Activated naive CD8-positive, alpha-beta T cell (primary cell): Measurements from ENCODE around the gene ZGPAT.

Source experiments
- H3K27ac Mint-ChIP-seq: one replicate; pipeline ENCODE4 v1.8.0; 2021; ENCODE audit warnings: mixed read lengths
- H3K27me3 Mint-ChIP-seq: one replicate; pipeline ENCODE4 v1.8.0; 2021; ENCODE audit warnings: mixed read lengths
- H3K36me3 Mint-ChIP-seq: one replicate; pipeline ENCODE4 v1.8.0; 2021; ENCODE audit warnings: mixed read lengths
- H3K4me1 Mint-ChIP-seq: one replicate; pipeline ENCODE4 v1.8.0; 2021; ENCODE audit warnings: low read depth, mixed read lengths
- H3K4me3 Mint-ChIP-seq: one replicate; pipeline ENCODE4 v1.8.0; 2021; ENCODE audit warnings: mild to moderate bottlenecking, mixed read lengths
- H3K9me3 Mint-ChIP-seq: one replicate; pipeline ENCODE4 v1.8.0; 2021; ENCODE audit warnings: low read depth, mixed read lengths

ZGPAT gene

GRCh38 chr20:63746751-63747315 is 39.0 kb downstream of the ZGPAT start:
- Mint-ChIP-seq H3K4me3 (no peak overlapping the region), H3K4me1 (peaks cover 21% of the 10 kb centered on the region), H3K27me3 (no peaks in the 10 kb centered on the region), H3K9me3 (no peaks in the 10 kb centered on the region), H3K27ac (no peak overlapping the region), H3K36me3 (no peaks in the 10 kb centered on the region)

- Mint-ChIP-seq H3K27ac (no peak overlapping the region), H3K9me3 (no peaks in the 10 kb centered on the region), H3K36me3 (no peaks in the 10 kb centered on the region), H3K27me3 (no peaks in the 10 kb centered on the region), H3K4me1 (peaks cover 25% of the 10 kb centered on the region), H3K4me3 (no peak overlapping the region)
These were observed 39.8 kb downstream of the ZGPAT start for GRCh38 chr20:63747622-63748069.

GRCh38 chr20:63748070-63748933 is 40.5 kb downstream of the ZGPAT start:
- Mint-ChIP-seq H3K27me3 (no peaks in the 10 kb centered on the region), H3K9me3 (no peaks in the 10 kb centered on the region), H3K27ac (no peak overlapping the region), H3K36me3 (no peaks in the 10 kb centered on the region), H3K4me3 (no peak overlapping the region), H3K4me1 (peaks cover 25% of the 10 kb centered on the region)

GRCh38 chr20:63748934-63749270 is 41.1 kb downstream of the ZGPAT start:
- peaks cover 25% of the 10 kb centered on the region for H3K4me1 Mint-ChIP-seq
- no peaks in the 10 kb centered on the region for H3K36me3 Mint-ChIP-seq
- no peak overlapping the region for H3K4me3 Mint-ChIP-seq
- H3K27me3 Mint-ChIP-seq, result no peaks in the 10 kb centered on the region
- no peak overlapping the region for H3K27ac Mint-ChIP-seq
- H3K9me3 Mint-ChIP-seq, result no peaks in the 10 kb centered on the region

- H3K4me1 Mint-ChIP-seq, result peaks cover 25% of the 10 kb centered on the region
- no peaks in the 10 kb centered on the region for H3K27me3 Mint-ChIP-seq
- no peaks in the 10 kb centered on the region for H3K36me3 Mint-ChIP-seq
- no peak overlapping the region for H3K27ac Mint-ChIP-seq
- no peak overlapping the region for H3K4me3 Mint-ChIP-seq
- H3K9me3 Mint-ChIP-seq, result no peaks in the 10 kb centered on the region
These were observed 42.0 kb downstream of the ZGPAT start for GRCh38 chr20:63749597-63750508.

GRCh38 chr20:63750807-63751470 is 43.1 kb downstream of the ZGPAT start:
- no peaks in the 10 kb centered on the region for H3K27me3 Mint-ChIP-seq
- H3K4me3 Mint-ChIP-seq, result peak overlapping the region; percentile 63
- H3K4me1 Mint-ChIP-seq, result peaks cover 26% of the 10 kb centered on the region
- peak overlapping the region; percentile 76 for H3K27ac Mint-ChIP-seq
- H3K36me3 Mint-ChIP-seq, result no peaks in the 10 kb centered on the region
- no peaks in the 10 kb centered on the region for H3K9me3 Mint-ChIP-seq

- peak overlapping the region; percentile 63 for H3K4me3 Mint-ChIP-seq
These were observed 43.8 kb downstream of the ZGPAT start for GRCh38 chr20:63751471-63752271.

GRCh38 chr20:63752411-63753101 is 44.7 kb downstream of the ZGPAT start:
- Mint-ChIP-seq H3K36me3 (no peaks in the 10 kb centered on the region), H3K27ac (no peak overlapping the region), H3K27me3 (no peaks in the 10 kb centered on the region)

More at GRCh38 chr20:63751471-63752271, 43.8 kb downstream of the ZGPAT start:
- Mint-ChIP-seq H3K27ac (peak overlapping the region; percentile 76), H3K9me3 (no peaks in the 10 kb centered on the region), H3K4me1 (peaks cover 30% of the 10 kb centered on the region), H3K27me3 (no peaks in the 10 kb centered on the region), H3K36me3 (no peaks in the 10 kb centered on the region)

GRCh38 chr20:63753381-63753780 is 45.5 kb downstream of the ZGPAT start:
- Mint-ChIP-seq H3K27ac (no peak overlapping the region), H3K4me1 (peaks cover 33% of the 10 kb centered on the region), H3K27me3 (no peaks in the 10 kb centered on the region), H3K36me3 (no peaks in the 10 kb centered on the region), H3K9me3 (no peaks in the 10 kb centered on the region), H3K4me3 (no peak overlapping the region)

More at GRCh38 chr20:63752411-63753101, 44.7 kb downstream of the ZGPAT start:
- no peaks in the 10 kb centered on the region for H3K9me3 Mint-ChIP-seq
- peaks cover 33% of the 10 kb centered on the region for H3K4me1 Mint-ChIP-seq
- H3K4me3 Mint-ChIP-seq, result no peak overlapping the region

- H3K27me3 Mint-ChIP-seq, result no peaks in the 10 kb centered on the region
- no peak overlapping the region for H3K27ac Mint-ChIP-seq
- H3K9me3 Mint-ChIP-seq, result no peaks in the 10 kb centered on the region
- H3K4me1 Mint-ChIP-seq, result peaks cover 30% of the 10 kb centered on the region
- no peaks in the 10 kb centered on the region for H3K36me3 Mint-ChIP-seq
- H3K4me3 Mint-ChIP-seq, result no peak overlapping the region
These were observed 46.2 kb downstream of the ZGPAT start for GRCh38 chr20:63754008-63754407.

GRCh38 chr20:63755933-63756647 is 48.3 kb downstream of the ZGPAT start:
- peaks cover 15% of the 10 kb centered on the region for H3K4me1 Mint-ChIP-seq
- H3K36me3 Mint-ChIP-seq, result no peaks in the 10 kb centered on the region
- no peak overlapping the region for H3K27ac Mint-ChIP-seq
- no peaks in the 10 kb centered on the region for H3K9me3 Mint-ChIP-seq
- H3K27me3 Mint-ChIP-seq, result no peaks in the 10 kb centered on the region
- H3K4me3 Mint-ChIP-seq, result no peak overlapping the region

- Mint-ChIP-seq H3K27ac (no peak overlapping the region), H3K4me3 (no peak overlapping the region), H3K27me3 (no peaks in the 10 kb centered on the region), H3K36me3 (no peaks in the 10 kb centered on the region), H3K9me3 (no peaks in the 10 kb centered on the region), H3K4me1 (peaks cover 12% of the 10 kb centered on the region)
These were observed 48.8 kb downstream of the ZGPAT start for GRCh38 chr20:63756648-63756991.

- Mint-ChIP-seq H3K4me3 (no peak overlapping the region), H3K4me1 (peaks cover 8% of the 10 kb centered on the region), H3K27ac (no peak overlapping the region), H3K9me3 (no peaks in the 10 kb centered on the region), H3K36me3 (no peaks in the 10 kb centered on the region), H3K27me3 (no peaks in the 10 kb centered on the region)
These were observed 50.3 kb downstream of the ZGPAT start for GRCh38 chr20:63758152-63758551.
